Head of caudate nucleus (tissue), 42 donors: ENCODE data around the gene GALNT12.
A peak's percentile ranks its signal among the peaks of the same experiment; 100 is the strongest.

Experiments
- DNase-seq, 42 donors: peaks; one replicate each; pipeline versions ENCODE4 v3.0.0 to v3.0.0-alpha.2; 2020 to 2021; ENCODE audit warnings: mixed read lengths in 7 of 42
- intact Hi-C: fragments of 100-400 bp; cut with DNase I; formaldehyde crosslinking; loops from one replicate; pipeline ENCODE4 v1.15.0; 2022

Gene GALNT12

GRCh38 chr9:98807070-98807813 lies at the start of gene GALNT12:
TSS of gene GALNT12 (plus strand) at chr9:98807670. CDS start at chr9:98807699, 29 bp downstream.
- peak in 39 of 42 donors; percentile 42 to 81 (median 64) for DNase-seq
- intact Hi-C loops, result no loop called here

- DNase-seq, result peak in 1 of 42 donors; percentile 9
- intact Hi-C loops, result no loop called here
Observed at GRCh38 chr9:98760231-98760630, 47.2 kb upstream of the GALNT12 start.

DNA sequence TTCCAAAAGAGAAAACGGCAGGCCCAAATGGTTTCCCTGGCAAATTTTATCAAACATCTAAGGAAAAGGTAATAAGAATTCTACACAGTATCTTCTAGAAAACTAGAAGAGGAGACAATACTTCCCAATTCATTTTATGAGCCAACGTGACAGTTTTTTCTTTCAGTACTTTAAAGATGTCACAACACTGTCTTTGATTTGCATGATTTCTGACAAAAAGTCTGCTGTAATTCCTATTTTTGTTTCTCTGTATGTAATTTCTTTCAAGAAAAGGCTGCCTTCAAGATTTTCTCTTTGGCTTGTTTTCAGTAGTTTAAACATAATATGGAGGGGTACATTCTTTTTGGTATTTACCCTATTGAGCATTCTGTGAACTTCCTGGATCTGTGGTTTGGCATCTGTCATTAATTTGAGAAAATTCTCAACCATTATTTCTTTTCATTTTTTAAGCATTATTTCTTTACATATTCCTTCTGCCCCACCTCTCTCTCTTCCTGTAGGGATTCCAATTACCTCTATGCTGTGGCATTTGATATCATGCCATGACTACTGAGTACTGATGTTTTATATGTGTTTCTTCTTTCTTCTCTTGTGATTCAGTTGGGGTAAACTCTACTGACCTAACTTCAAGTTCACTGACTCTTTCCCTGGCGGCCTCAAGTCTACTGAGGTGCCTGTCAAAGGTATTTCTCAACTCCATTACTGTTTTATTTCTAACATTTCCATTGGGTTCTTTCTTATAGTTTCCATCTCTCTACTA lies 43.3 kb upstream of the GALNT12 start:
- peak in 1 of 42 donors; percentile 6 for DNase-seq
- intact Hi-C loops, result no loop called here

- no peak for DNase-seq
- intact Hi-C loops, result no loop called here
Observed at GRCh38 chr9:98765256-98765655, 42.2 kb upstream of the GALNT12 start.

DNA sequence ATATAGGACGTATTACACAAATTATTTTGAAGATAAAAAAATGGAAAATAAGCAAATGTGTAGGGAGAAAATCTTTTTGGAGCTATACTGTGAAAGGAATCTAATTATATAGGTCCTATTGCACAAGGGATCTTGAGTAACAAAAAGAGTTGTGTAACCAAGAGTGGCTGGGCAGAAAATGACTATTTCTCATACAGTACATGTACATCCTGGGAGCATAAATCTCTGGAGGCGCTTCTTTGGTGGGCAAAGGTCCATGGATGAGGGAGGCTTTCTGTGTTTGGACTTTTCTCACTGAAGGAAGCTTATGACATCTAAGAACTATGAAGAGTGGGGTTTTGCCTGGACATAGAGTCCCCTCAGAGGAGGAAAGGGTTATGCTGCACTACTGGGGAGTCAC lies 40.9 kb upstream of the GALNT12 start:
- intact Hi-C loops, result no loop called here
- no peak for DNase-seq

- peak in 1 of 42 donors; percentile 12 for DNase-seq
- intact Hi-C loops, result no loop called here
Observed at GRCh38 chr9:98767196-98767595, 40.3 kb upstream of the GALNT12 start.

DNA sequence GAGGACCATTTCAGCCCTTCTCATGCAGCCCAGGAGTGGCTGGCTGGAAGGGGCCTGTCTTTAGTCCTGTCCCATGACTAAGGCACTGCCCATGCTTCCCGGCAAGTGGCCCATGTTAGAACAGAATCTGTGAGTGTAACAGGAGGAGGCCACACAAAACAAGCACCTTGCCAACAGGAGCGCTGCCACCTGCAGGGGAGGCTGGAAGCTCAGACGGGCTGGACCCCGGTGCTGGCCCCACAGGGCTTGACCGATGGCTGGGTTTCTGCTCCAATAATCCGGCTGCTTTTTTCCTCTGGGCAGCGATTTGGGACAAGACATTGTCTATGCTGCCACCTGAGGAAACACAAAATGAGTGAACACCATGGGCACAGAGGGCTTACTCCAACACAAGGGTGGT lies 39.6 kb upstream of the GALNT12 start:
- DNase-seq, result peak in 1 of 42 donors; percentile 6
- intact Hi-C loops, result no loop called here

DNA sequence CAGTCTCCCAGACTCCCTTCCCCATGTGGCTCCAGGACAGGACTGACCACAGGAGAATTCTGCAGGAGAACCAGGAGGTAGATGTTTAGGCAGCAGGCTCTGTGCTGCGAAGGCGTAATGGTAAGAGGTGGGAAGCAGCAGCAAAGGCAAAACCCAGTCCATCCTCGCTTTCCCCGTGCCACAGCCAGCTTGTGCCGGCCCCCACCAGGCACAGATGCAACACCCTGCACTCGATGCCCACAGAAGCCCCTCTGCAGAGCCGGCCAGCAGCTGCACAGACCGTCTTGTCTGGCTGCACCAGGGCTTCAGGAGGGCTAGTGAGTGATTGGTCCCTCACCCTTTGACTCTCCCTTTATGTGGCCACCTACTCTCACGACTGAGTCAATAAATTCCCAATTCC lies 39.1 kb upstream of the GALNT12 start:
- DNase-seq, result no peak
- intact Hi-C loops, result no loop called here

DNA sequence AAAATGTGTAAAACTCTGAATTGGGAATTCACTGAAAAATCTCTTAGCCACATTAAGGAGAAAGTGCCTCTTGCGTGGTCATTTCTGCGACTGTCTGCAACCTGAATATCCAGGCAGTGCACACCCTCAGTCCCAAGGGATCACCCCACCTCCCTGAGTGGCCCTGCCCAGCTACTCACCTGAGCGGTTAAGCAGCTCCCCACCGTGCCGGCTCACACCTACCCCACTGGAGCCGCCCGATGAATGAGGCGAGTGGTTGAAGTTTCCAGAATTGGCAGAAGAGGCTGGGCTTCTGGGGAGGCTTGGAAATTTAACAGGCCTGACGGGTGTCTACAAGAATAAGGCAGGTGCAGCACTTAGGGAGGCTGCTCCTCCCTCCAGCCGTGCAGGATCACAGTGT lies 36.8 kb upstream of the GALNT12 start:
- DNase-seq, result no peak
- intact Hi-C loops, result loop anchor here (5.0 kb wide), 1 partner anchor 453 kb away; no protein-coding TSS in a partner anchor

DNA sequence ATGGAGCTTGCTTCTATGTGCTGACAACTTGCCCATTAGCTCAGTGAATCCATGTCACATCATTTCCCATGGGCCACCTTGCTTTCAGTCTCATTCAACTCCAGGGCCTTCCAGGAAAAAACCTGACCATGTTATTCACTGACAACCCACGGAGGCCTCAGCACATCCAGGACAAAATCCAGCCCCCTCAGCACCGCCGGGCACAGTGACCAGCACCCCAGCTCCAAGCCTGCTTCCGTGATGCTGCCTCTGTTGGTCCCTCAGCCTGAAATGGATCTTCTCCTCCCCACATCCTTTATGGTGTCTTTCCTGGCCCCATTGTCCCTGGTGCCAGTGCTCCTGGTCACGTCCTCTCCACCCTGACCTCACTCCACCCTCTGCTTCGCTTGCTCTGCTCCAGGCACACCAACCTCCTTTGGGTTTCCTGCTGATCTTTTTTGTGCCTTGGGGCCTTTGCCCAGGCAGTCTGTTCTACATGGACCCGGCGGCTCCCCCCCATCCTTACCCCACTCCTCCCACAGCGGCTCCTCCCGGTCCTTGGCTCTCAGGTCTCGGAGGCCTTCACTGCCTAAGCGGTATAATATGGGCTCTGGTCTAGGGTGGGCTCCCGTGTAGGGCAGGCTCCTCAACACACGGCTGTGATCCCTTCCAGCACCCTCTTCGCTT lies 36.1 kb upstream of the GALNT12 start:
- intact Hi-C loops, result loop anchor here (5.0 kb wide), 1 partner anchor 454 kb away; no protein-coding TSS in a partner anchor
- peak in 1 of 42 donors; percentile 6 for DNase-seq

DNA sequence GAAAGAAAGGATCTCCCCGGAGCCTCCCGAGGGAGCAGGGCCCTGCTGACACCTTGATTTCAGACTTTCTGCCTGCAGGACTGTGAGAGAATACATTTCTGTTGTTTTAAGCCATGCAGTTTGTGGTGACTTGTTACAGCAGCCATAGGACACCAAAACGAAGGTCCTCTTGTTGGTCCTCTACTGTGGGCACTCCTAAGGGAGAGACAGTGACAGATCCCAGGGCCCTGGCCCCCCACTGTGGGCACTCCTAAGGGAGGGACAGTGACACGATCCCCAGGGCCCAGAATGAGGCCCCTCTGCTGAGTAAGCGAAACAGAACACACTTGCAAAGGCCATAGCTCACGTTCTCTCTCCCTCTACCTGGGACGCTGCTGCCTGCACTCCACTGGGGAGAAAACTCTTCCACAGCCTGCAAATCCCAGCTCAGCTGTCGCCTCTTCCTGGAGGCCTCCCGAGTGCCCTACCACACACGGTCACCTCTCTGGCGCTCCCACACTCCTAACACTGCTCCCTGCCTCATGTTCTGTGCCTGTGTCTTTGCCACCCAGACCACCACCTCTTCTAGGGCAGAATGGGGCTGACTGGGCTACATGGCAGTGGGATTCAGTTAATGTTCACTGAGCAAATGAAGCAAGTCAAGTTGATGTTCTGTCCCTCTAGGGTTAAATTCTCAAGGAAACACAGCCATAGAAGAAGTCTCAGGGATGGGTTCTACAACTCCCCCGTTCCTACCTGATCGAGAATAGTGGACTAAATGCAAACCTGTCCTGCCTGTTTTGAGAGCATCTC lies 34.9 kb upstream of the GALNT12 start:
- intact Hi-C loops, result loop anchor here (5.0 kb wide), 1 partner anchor 455 kb away; no protein-coding TSS in a partner anchor

GRCh38 chr9:98773721-98774120 lies 33.7 kb upstream of the GALNT12 start:
- DNase-seq, result peak in 1 of 42 donors; percentile 1
- intact Hi-C loops, result loop anchor here (5.0 kb wide), 1 partner anchor 456 kb away; no protein-coding TSS in a partner anchor

More for the DNA sequence above, 34.9 kb upstream of the GALNT12 start:
- no peak for DNase-seq

- intact Hi-C loops, result loop anchor here (5.0 kb wide), 1 partner anchor 457 kb away; no protein-coding TSS in a partner anchor
- DNase-seq, result peak in 2 of 42 donors; percentile 4 to 10
Observed at GRCh38 chr9:98774746-98775145, 32.7 kb upstream of the GALNT12 start.

DNA sequence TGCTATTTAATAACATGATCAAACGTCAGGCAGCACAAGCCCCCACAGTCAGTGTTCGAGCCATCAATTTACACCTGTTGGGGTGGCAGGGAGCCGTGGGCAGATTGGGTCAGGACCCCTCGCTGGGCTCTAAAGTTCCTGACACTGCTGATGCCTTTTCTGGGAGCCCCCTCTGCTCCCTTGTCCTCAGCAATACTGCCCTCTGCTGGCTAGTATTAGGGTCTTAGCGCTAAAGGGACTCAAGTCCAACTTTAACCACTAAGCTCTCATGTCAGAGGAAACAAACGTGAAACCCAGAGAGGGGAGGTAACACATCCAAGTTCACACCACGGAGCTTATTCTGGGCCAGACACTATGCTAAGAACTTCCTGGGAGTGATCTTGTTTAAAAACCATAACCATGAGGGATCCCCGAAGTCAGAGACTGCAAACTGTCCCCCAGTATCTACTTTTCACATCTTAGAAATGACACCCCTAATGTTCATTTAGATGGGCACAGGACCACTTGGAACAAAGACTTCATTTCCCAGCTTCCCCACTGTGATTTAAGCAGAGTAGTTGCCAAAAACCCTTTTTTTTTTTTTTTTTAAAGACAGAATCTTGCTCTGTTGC lies 31.5 kb upstream of the GALNT12 start:
- peak in 19 of 42 donors; percentile 22 to 72 (median 49) for DNase-seq
- intact Hi-C loops, result no loop called here

DNA sequence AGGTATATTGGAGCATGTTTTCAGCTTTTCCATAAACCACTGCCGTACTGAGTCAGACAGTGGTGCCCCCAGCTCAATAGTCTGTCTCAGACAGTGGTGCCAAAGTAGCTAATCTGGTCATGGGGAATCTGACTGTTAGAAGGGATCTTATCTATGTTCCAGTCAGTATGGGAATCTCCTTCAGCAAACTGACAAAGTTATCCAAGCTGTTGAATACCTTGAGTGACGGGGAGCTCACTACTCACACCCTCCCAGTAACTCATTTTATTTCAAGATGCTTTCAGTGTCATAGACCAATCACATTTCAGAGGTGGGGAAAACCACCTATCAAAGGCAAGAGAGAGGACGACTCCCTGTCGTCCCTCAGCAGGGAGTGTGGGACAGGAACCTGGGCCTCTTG lies 29.9 kb upstream of the GALNT12 start:
- intact Hi-C loops, result no loop called here
- peak in 1 of 42 donors; percentile 16 for DNase-seq

- intact Hi-C loops, result no loop called here
- DNase-seq, result peak in 1 of 42 donors; percentile 4
Observed at GRCh38 chr9:98778251-98778650, 29.2 kb upstream of the GALNT12 start.

DNA sequence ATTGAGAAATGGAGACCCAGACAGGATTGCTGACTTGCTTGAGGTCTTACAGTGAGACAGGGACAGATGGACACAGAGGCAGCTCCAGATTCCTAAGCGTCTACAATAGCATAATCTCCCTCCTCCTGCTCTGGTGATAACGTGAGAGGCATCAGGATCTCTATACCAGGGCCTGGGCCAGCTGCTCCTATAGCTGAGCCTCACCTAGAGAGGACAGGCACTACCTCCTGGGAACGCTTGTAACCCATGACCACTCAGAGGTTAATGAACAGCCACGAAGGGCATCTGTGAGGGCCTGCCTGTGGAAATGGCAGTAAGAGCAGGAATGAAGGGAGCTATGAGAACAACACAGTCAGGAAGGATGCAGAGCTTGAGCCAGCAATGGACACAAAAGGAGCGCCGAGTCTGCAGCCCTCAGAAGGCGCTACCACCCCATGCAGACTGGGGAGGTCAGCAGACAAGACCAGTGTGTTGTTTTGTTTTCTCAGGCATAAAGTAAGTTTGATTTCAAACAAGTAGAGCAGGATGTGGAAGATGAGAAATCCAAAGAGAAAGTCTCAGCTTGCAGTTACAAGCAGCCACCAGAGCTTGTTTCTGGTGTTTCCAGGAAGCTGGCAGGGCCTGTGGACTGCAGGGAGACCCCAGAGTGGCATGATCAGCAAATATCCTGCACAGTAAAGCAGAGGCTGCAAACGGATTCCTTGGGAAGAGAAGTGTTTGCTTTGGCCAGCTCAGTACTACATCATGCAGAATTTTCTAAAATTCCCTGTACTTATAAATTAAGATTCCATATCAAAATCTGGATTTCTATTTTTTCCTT lies 28.5 kb upstream of the GALNT12 start:
- DNase-seq, result peak in 1 of 42 donors; percentile 6

More for the DNA sequence above, 28.5 kb upstream of the GALNT12 start:
- intact Hi-C loops, result no loop called here
